K562 (cell line): ENCODE results near the gene HUS1. TPM values are rescaled to one million over a fixed set of nuclear protein-coding genes. Genes with fewer than 3 reads are reported as not detected.
A peak's percentile ranks its signal among the peaks of the same experiment; 100 is the strongest.

Experiments used
- ARHGAP35 ChIP-seq: fragments of 450-650 bp; IDR thresholded peaks from 2 replicates; pipeline ENCODE4 v1.6.1; 2018; ENCODE audit not compliant: partially characterized antibody
- CTCF ChIP-seq, 3 experiments: IDR thresholded peaks in 2 of 3; conservative IDR thresholded peaks in 1 of 3; 2 replicates each; pipeline ENCODE4 v1.5.1; 2011 to 2012; ENCODE audit warnings: low read length in 3 of 3, mild to moderate bottlenecking in 3 of 3, control low read depth in 2 of 3, improper control_type of control experiment in 1 of 3, inconsistent platforms in 1 of 3, low read depth in 1 of 3, mixed read lengths in 1 of 3, moderate library complexity in 1 of 3; ENCODE audit not compliant: insufficient read depth in 2 of 3
- CTCFL ChIP-seq: IDR thresholded peaks from 2 replicates; pipeline ENCODE4 v1.6.1; 2011; ENCODE audit warnings: borderline replicate concordance, low read depth, mild to moderate bottlenecking, moderate library complexity, low read length; ENCODE audit not compliant: insufficient read depth, poor library complexity, severe bottlenecking
- E2F6 ChIP-seq, 2 experiments: IDR thresholded peaks; 2 replicates each; pipeline ENCODE4 v1.6.1; 2011; ENCODE audit warnings: borderline replicate concordance in 1 of 2, control low read depth in 1 of 2, low read depth in 1 of 2, low read length in 1 of 2, mild to moderate bottlenecking in 1 of 2, mixed read lengths in 1 of 2, moderate library complexity in 1 of 2; ENCODE audit not compliant: insufficient read depth in 1 of 2, insufficient read length in 1 of 2, poor library complexity in 1 of 2, severe bottlenecking in 1 of 2; ENCODE audit errors: extremely low read depth in 1 of 2
- GABPB2 ChIP-seq: fragments of 250-450 bp; sonication (Bioruptor Pico); conservative IDR thresholded peaks from 2 replicates; pipeline ENCODE4 v1.5.1; 2021; ENCODE audit warnings: mild to moderate bottlenecking
- L3MBTL2 ChIP-seq: fragments of 450-650 bp; IDR thresholded peaks from 2 replicates; pipeline ENCODE4 v1.6.1; 2016; ENCODE audit warnings: mild to moderate bottlenecking, moderate library complexity
- SPI1 ChIP-seq: IDR thresholded peaks from 2 replicates; pipeline ENCODE4 v1.6.1; 2011; ENCODE audit warnings: low read depth, low read length, control low read depth, borderline replicate concordance
- TFE3 ChIP-seq: fragments of 450-650 bp; formaldehyde crosslinking; IDR thresholded peaks from 2 replicates; pipeline ENCODE4 v1.4.0; 2020; ENCODE audit warnings: mild to moderate bottlenecking, mixed read lengths
- polyA plus RNA-seq, 8 experiments: library from polyadenylated mRNA; depleted of rRNA in 4 of 8; stranded (reverse) in 5 of 8; unstranded in 3 of 8; fragments of >200 nt; fragmentation: Nextera tagmentation in 2 of 8; fragmentation: Illumina TruSeq in 1 of 8; extraction: Ambion mirVana in 2 of 8; extraction: Trizol in 1 of 8; gene quantifications; 2 replicates each; pipeline versions ENCODE4 v1.2.1 to v1.2.3, GENCODE V29; 2011 to 2014; ENCODE audit warnings: inconsistent platforms in 1 of 8, missing spikeins in 1 of 8
- total RNA-seq, 7 experiments: library from RNA; depleted of rRNA in 6 of 7; stranded (reverse); fragments of >200 nt in 6 of 7; fragmentation: Illumina TruSeq in 2 of 7; extraction: Trizol in 2 of 7; gene quantifications; 2 replicates each; pipeline versions ENCODE4 v1.2.1 to v1.2.3, GENCODE V29; 2011 to 2021; ENCODE audit warnings: low replicate concordance in 1 of 7

Gene HUS1
- total and polyA plus RNA-seq, 9 of the 15 experiments (the other 6 are each of a cell fraction or from before 2014, with no cell fraction given) = 11.5 to 27.0 (median 16.5) TPM

GRCh38 chr7:48009257-48009656 is 29.8 kb upstream of the HUS1 start (continued):
- 0 out of 6 replicates have a peak, but pooled peaks of 1 of the 3 experiments have one; percentile 23 for TF ChIP-seq CTCF (IDR thresholded peaks at IDR 0.05 in 2 of 3, conservative IDR thresholded peaks at IDR 0.05 in 1 of 3; ENCODE audit: insufficient read depth in 2 of 3, low read depth in 1 of 3, low read length in 3 of 3)
- no peak for TF ChIP-seq ARHGAP35
- TF ChIP-seq CTCFL = peak; percentile 26
- no peak for TF ChIP-seq GABPB2
- peak; percentile 57 for TF ChIP-seq L3MBTL2
- TF ChIP-seq SPI1 = no peak
- no peak for TF ChIP-seq TFE3
- peak in 1 of 2 experiments; percentile 70 for TF ChIP-seq E2F6 (IDR thresholded peaks at IDR 0.05; ENCODE audit: borderline replicate concordance in 1 of 2, extremely low read depth in 1 of 2, insufficient read depth in 1 of 2, insufficient read length in 1 of 2, low read depth in 1 of 2, low read length in 1 of 2, poor library complexity in 1 of 2, severe bottlenecking in 1 of 2)
